Frontal cortex (tissue), 4 donors: Measurements from ENCODE around the gene NAALADL1. TPM values are rescaled to one million over a fixed set of nuclear protein-coding genes. Genes with fewer than 3 reads are reported as not detected.
A peak's percentile ranks its signal among the peaks of the same experiment; 100 is the strongest.
"Not testable (repeated sequence)": the region's sequence is repeated elsewhere in the genome, so short reads cannot be mapped to it uniquely, and the experiment has no call there.

ENCODE experiments used
- DNase-seq, 2 donors: peaks; one replicate each; pipeline ENCODE4 v3.0.0; 2012; ENCODE audit warnings: low spot score in 2 of 2
- FAIRE-seq: peaks from 2 replicates; lab custom pipeline; 2012; peaks lifted over from hg19 to GRCh38; lab: Jason Lieb, UNC
- total RNA-seq: library from RNA; depleted of rRNA; stranded (reverse); fragments of >200 nt; gene quantifications from one replicate; pipeline ENCODE4 v1.2.3, GENCODE V29; 2014
- donor health status: control.
- donor health status: control.
- donor health status: control.

The NAALADL1 gene
- total RNA-seq, 1 donor from 2014 or later = 4.1 TPM

GRCh38 chr11:65056999-65057398 lies 1.4 kb downstream of the NAALADL1 start:
- FAIRE-seq (no peak), DNase-seq (no peak)

- FAIRE-seq = no peak
- no peak for DNase-seq
Measured at GRCh38 chr11:65055538-65055937, 2.8 kb downstream of the NAALADL1 start.

- DNase-seq = no peak
- FAIRE-seq = no peak
Measured at GRCh38 chr11:65053827-65054508, 4.4 kb downstream of the NAALADL1 start.

- DNase-seq (no peak), FAIRE-seq (no peak)
Measured at GRCh38 chr11:65051398-65051858, 6.9 kb downstream of the NAALADL1 start.

GRCh38 chr11:65047581-65048422 lies 10.6 kb downstream of the NAALADL1 start:
- FAIRE-seq = no peak
- DNase-seq = peak in 1 of 2 donors; percentile 31

GRCh38 chr11:65045728-65046127 lies 12.6 kb downstream of the NAALADL1 start:
- no peak for FAIRE-seq

GRCh38 chr11:65045061-65045460 lies 13.3 kb downstream of the NAALADL1 start:
- DNase-seq = no peak
- FAIRE-seq = no peak

More at GRCh38 chr11:65045728-65046127, 12.6 kb downstream of the NAALADL1 start:
- no peak for DNase-seq

- DNase-seq = peak in 1 of 2 donors; percentile 31
- FAIRE-seq = no peak
Measured at GRCh38 chr11:65043881-65044501, 14.4 kb downstream of the NAALADL1 start.

- DNase-seq (no peak), FAIRE-seq (no peak)
Measured at GRCh38 chr11:65042891-65043290, 15.5 kb downstream of the NAALADL1 start.

- DNase-seq (peak; percentile 89 to 93), FAIRE-seq (no peak)
Measured at GRCh38 chr11:65040847-65041622, 17.3 kb downstream of the NAALADL1 start, which contains the start of gene SAC3D1. SAC3D1 (plus strand) TSS chr11:65041210; CDS start chr11:65041293, 83 bp downstream.

- no peak for DNase-seq
- FAIRE-seq = no peak
Measured at GRCh38 chr11:65040520-65040846, 17.9 kb downstream of the NAALADL1 start.

- FAIRE-seq (no peak), DNase-seq (no peak)
Measured at GRCh38 chr11:65036931-65037330, 21.4 kb downstream of the NAALADL1 start.

- DNase-seq (no peak), FAIRE-seq (no peak)
Measured at GRCh38 chr11:65035579-65035978, 22.8 kb downstream of the NAALADL1 start.

GRCh38 chr11:65034423-65034822 lies 23.9 kb downstream of the NAALADL1 start:
- DNase-seq = no peak
- FAIRE-seq = no peak

- FAIRE-seq (no peak), DNase-seq (no peak)
Measured at GRCh38 chr11:65032216-65032615, 26.1 kb downstream of the NAALADL1 start.

GRCh38 chr11:65027213-65028067 lies 30.9 kb downstream of the NAALADL1 start, which contains the start of gene SNX15:
SNX15 (plus strand) TSS chr11:65027439; CDS start chr11:65027538, 99 bp downstream.
- DNase-seq = peak; percentile 90 to 93
- no peak for FAIRE-seq

- DNase-seq (no peak), FAIRE-seq (no peak)
Measured at GRCh38 chr11:65026810-65027209, 31.5 kb downstream of the NAALADL1 start.

GRCh38 chr11:65023502-65023901 lies 34.9 kb downstream of the NAALADL1 start:
- not testable (repeated sequence) for FAIRE-seq, DNase-seq

- DNase-seq (no peak), FAIRE-seq (no peak)
Measured at GRCh38 chr11:65021509-65021908, 36.8 kb downstream of the NAALADL1 start.
